SH-SY5Y (cell line): ENCODE measurements around the gene LSAMP.

ENCODE experiments used
- GATA2 ChIP-seq: IDR thresholded peaks from 2 replicates; pipeline ENCODE4 v1.6.1; 2011; ENCODE audit warnings: mild to moderate bottlenecking, low read depth, low read length
- GATA3 ChIP-seq: IDR thresholded peaks from 2 replicates; pipeline ENCODE4 v1.6.1; 2011; ENCODE audit warnings: low read depth, mild to moderate bottlenecking, low read length, moderate library complexity

Gene LSAMP

GRCh38 chr3:115958526-115958925, 486.8 kb downstream of the LSAMP start:
- no peak for TF ChIP-seq GATA3
- no peak for TF ChIP-seq GATA2

- TF ChIP-seq GATA3 = no peak
- no peak for TF ChIP-seq GATA2
These were observed 498.0 kb downstream of the LSAMP start for GRCh38 chr3:115947325-115947724.

DNA sequence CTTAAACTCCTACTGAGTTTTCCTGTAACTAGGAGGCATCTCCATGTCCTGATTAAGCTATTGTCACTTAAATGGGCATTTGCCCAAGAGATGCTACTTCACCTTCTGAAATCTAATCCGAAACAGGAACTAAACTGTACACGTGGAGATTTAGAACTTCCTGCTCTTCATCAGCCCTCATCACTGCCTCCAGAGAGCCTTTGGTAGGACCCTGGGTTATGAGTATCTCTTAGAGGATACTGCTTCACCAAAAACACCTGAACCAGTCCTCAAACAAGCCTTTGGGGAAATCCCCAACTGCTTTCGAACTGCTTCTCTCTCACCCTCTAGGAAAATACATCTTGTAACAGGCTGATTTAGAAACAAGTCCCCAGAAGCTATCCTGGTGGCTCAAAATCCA, 501.7 kb downstream of the LSAMP start:
- no peak for TF ChIP-seq GATA2
- no peak for TF ChIP-seq GATA3

DNA sequence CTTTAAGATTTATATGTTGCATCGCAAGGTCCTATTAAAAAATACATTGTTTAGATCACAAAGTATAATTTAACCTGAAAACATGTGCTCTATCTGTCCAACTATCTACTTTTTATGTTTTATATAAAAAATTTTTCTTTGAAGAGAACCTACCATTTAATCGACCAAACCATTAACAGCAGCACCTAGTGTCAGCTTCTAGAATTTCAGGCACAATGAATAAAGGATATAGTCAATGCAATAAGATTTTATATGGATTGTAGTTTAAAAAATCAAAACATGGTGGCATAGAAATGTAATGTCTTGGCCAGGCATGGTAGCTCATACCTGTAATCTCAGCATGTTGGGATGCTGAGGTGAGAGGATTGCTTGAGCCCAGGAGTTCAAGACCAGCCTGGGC, 508.2 kb downstream of the LSAMP start:
- TF ChIP-seq GATA3 = no peak
- no peak for TF ChIP-seq GATA2

GRCh38 chr3:115932807-115933206, 512.5 kb downstream of the LSAMP start:
- TF ChIP-seq GATA3 (no peak), GATA2 (no peak)

- TF ChIP-seq GATA3 (no peak), GATA2 (no peak)
These were observed 513.7 kb downstream of the LSAMP start for GRCh38 chr3:115931581-115931980.

- no peak for TF ChIP-seq GATA2
- no peak for TF ChIP-seq GATA3
These were observed 514.4 kb downstream of the LSAMP start for GRCh38 chr3:115930922-115931321.

GRCh38 chr3:115930168-115930567, 515.1 kb downstream of the LSAMP start:
- TF ChIP-seq GATA2 (no peak), GATA3 (no peak)

DNA sequence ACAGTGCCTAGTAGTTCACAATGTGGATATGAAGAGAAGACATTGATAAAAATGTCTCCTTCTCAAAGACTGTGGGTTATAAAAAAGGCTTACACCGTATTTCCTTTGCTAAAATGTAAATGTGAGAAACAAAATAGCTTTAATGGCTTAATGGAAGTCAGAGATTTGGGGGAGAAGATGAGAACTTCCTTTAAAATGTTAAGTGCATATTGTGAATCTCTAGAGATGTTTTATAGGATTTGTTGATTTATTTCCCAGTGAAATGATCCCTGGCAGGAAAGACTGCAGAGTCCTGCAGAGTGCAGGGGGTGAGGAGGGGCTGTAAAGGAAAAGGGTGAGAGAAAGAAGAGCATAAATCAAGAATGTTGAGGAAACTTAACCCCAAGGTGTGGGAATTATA, 516.9 kb downstream of the LSAMP start:
- TF ChIP-seq GATA3 (no peak), GATA2 (no peak)

GRCh38 chr3:115927197-115927596, 518.1 kb downstream of the LSAMP start:
- no peak for TF ChIP-seq GATA2
- no peak for TF ChIP-seq GATA3

DNA sequence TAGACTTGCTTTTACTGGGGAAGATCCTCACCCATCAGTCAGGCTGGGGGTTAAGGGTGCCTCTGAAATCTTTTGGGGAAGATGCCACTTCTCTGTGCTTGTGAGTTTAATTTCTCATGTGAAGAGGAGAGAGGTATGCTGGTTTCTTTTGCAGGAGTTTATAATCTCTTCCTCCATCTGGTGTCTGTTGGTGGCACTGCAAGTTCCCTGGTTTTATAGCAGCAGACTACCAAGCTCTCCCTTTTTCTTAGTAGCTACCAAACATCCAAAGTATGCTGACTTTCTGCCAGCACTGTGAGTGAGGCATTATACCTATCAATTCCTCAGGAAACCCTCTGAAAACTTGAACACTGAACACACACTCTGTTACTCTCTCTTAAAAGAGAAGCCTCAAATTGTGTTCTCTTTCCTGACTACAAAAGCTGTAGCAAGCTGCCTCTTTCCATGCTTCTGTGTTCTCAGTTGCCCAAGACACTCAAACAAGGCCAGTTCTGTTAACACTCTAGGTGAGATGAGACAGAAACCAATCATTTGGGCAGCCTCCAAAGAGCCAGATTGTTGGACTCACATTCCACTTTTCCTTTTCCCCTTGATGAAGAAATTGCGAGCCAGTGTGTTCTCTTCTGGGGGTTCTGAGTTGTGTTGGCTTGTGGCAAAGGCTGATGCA, 522.5 kb downstream of the LSAMP start:
- TF ChIP-seq GATA2 (no peak), GATA3 (no peak)

DNA sequence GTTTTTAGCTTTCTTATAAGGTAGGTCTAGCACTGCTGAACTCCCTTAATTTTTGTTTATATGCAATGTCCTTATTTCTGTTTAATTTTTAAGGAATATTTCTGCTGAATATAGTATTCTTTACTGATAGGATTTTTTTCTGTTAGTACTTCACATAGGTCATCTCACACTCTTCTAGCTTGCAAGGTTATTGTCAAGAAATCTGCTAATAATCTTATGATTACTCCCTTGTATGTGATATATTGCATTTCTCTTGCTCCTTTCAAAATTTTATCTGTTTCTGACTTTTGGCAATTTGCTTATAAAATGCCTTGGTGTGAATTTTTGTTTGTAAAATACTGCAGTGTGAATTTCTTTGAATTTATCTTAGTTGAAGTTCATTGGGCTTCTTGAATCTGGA, 523.6 kb downstream of the LSAMP start:
- TF ChIP-seq GATA2 = no peak

DNA sequence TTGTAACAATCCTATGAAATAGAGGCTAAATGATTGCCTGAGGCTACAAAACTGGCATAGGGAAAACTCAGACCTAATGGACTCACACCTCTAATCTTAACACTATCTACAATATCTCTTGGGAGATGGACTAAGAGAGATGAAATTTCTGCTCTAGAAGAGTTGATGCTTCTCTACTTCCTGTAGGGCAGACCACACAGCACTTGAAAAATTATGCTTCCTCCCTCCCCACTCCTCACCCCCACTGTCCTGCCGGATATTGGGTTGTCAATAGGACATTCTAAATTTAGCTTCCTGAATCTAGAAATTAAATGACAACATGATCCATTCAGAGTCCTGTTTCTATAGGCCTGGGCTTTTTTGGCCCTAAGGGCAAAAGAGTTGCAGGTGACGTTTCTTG, 526.4 kb downstream of the LSAMP start:
- no peak for TF ChIP-seq GATA2
- no peak for TF ChIP-seq GATA3

- TF ChIP-seq GATA3 = no peak
- no peak for TF ChIP-seq GATA2
These were observed 528.4 kb downstream of the LSAMP start for GRCh38 chr3:115916866-115917265.

GRCh38 chr3:115915061-115915460, 530.2 kb downstream of the LSAMP start:
- TF ChIP-seq GATA2 (no peak), GATA3 (no peak)
